K562 (cell line): Measurements from ENCODE around the gene LRCOL1.

Experiments used
- BDP1 ChIP-seq: IDR thresholded peaks from 3 replicates; pipeline ENCODE4 v1.6.1; 2011; ENCODE audit not compliant: insufficient read length, insufficient read depth
- EP300 ChIP-seq: IDR thresholded peaks from 2 replicates; pipeline ENCODE4 v1.6.1; 2012; ENCODE audit warnings: low read length, improper control_type of control experiment
- MTA3 ChIP-seq: fragments of 450-650 bp; formaldehyde crosslinking; IDR thresholded peaks from 2 replicates; pipeline ENCODE4 v1.6.1; 2017; ENCODE audit warnings: mild to moderate bottlenecking, borderline replicate concordance
- MXI1 ChIP-seq: IDR thresholded peaks from 2 replicates; pipeline ENCODE4 v1.6.1; 2011; ENCODE audit warnings: low read depth, mild to moderate bottlenecking, improper control_type of control experiment, low read length
- NCOA1 ChIP-seq: fragments of 450-650 bp; IDR thresholded peaks from 2 replicates; pipeline ENCODE4 v1.6.1; 2016; ENCODE audit warnings: low read depth
- SIX5 ChIP-seq, 2 experiments: IDR thresholded peaks; 2 replicates each; pipeline ENCODE4 v1.6.1; 2011; ENCODE audit warnings: low read length in 2 of 2, borderline replicate concordance in 1 of 2, low read depth in 1 of 2, mild to moderate bottlenecking in 1 of 2, moderate library complexity in 1 of 2; ENCODE audit not compliant: insufficient read depth in 1 of 2
- SP1 ChIP-seq: sonication (generic); formaldehyde crosslinking; IDR thresholded peaks from 2 replicates; pipeline ENCODE4 v1.8.1; 2022; ENCODE audit warnings: mild to moderate bottlenecking, missing genetic modification reagents
- ZFPM2 ChIP-seq: fragments of 250-450 bp; sonication (Bioruptor Pico); IDR thresholded peaks from 2 replicates; pipeline ENCODE4 v1.5.1; 2022; ENCODE audit warnings: mild to moderate bottlenecking
- ZNF274 ChIP-seq: IDR thresholded peaks from 2 replicates; pipeline ENCODE4 v1.6.1; 2011; ENCODE audit warnings: low read depth, mild to moderate bottlenecking, low read length, moderate library complexity, borderline replicate concordance
- TF ChIP-seq, protein P1 (sequence below), 3 experiments: IDR thresholded peaks in 2 of 3; conservative IDR thresholded peaks in 1 of 3; 2 replicates each; pipeline ENCODE4 v1.5.1; 2011 to 2012; ENCODE audit warnings: low read length in 3 of 3, mild to moderate bottlenecking in 3 of 3, control low read depth in 2 of 3, improper control_type of control experiment in 1 of 3, inconsistent platforms in 1 of 3, low read depth in 1 of 3, mixed read lengths in 1 of 3, moderate library complexity in 1 of 3; ENCODE audit not compliant: insufficient read depth in 2 of 3
- TF ChIP-seq, protein P2 (sequence below): IDR thresholded peaks from 2 replicates; pipeline ENCODE4 v1.6.1; 2016; ENCODE audit warnings: missing genetic modification characterization, missing compliant biosample characterization
- TF ChIP-seq, protein P3 (sequence below): IDR thresholded peaks from 2 replicates; pipeline ENCODE4 v1.6.1; 2012; ENCODE audit warnings: low read depth, low read length, improper control_type of control experiment, borderline replicate concordance

DNA sequence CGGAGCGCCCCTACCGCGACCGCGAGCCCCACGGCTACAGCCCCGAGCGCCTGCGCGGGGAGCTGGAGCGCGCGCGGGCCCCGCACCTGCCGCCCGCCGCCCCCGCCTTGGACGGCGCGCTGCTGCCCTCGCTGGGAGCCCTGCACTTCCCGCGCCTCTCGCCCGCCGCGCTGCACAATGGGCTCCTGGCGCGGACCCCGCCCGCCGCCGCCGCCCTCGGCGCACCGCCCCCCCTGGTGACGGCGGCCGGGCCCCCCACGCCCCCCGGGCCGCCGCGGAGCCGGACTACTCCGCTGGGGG, 27.0 kb downstream of the LRCOL1 start:
- TF ChIP-seq MXI1 (no peak), BDP1 (no peak), MTA3 (no peak), SIX5 (IDR thresholded peaks at IDR 0.05; ENCODE audit: borderline replicate concordance in 1 of 2, insufficient read depth in 1 of 2, low read depth in 1 of 2, low read length in 2 of 2) (no peak), ZFPM2 (CRISPR knock-in tag) (no peak), ZNF274 (no peak), NCOA1 (no peak), EP300 (no peak), SP1 (CRISPR knock-in tag) (no peak)
- TF ChIP-seq, protein P1, sequence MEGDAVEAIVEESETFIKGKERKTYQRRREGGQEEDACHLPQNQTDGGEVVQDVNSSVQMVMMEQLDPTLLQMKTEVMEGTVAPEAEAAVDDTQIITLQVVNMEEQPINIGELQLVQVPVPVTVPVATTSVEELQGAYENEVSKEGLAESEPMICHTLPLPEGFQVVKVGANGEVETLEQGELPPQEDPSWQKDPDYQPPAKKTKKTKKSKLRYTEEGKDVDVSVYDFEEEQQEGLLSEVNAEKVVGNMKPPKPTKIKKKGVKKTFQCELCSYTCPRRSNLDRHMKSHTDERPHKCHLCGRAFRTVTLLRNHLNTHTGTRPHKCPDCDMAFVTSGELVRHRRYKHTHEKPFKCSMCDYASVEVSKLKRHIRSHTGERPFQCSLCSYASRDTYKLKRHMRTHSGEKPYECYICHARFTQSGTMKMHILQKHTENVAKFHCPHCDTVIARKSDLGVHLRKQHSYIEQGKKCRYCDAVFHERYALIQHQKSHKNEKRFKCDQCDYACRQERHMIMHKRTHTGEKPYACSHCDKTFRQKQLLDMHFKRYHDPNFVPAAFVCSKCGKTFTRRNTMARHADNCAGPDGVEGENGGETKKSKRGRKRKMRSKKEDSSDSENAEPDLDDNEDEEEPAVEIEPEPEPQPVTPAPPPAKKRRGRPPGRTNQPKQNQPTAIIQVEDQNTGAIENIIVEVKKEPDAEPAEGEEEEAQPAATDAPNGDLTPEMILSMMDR (IDR thresholded peaks at IDR 0.05 in 2 of 3, conservative IDR thresholded peaks at IDR 0.05 in 1 of 3; ENCODE audit: insufficient read depth in 2 of 3, low read depth in 1 of 3, low read length in 3 of 3), result no peak
- TF ChIP-seq, protein P2, sequence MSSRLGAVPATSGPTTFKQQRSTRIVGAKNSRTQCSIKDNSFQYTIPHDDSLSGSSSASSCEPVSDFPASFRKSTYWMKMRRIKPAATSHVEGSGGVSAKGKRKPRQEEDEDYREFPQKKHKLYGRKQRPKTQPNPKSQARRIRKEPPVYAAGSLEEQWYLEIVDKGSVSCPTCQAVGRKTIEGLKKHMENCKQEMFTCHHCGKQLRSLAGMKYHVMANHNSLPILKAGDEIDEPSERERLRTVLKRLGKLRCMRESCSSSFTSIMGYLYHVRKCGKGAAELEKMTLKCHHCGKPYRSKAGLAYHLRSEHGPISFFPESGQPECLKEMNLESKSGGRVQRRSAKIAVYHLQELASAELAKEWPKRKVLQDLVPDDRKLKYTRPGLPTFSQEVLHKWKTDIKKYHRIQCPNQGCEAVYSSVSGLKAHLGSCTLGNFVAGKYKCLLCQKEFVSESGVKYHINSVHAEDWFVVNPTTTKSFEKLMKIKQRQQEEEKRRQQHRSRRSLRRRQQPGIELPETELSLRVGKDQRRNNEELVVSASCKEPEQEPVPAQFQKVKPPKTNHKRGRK (tag), result no peak
- TF ChIP-seq, protein P3, sequence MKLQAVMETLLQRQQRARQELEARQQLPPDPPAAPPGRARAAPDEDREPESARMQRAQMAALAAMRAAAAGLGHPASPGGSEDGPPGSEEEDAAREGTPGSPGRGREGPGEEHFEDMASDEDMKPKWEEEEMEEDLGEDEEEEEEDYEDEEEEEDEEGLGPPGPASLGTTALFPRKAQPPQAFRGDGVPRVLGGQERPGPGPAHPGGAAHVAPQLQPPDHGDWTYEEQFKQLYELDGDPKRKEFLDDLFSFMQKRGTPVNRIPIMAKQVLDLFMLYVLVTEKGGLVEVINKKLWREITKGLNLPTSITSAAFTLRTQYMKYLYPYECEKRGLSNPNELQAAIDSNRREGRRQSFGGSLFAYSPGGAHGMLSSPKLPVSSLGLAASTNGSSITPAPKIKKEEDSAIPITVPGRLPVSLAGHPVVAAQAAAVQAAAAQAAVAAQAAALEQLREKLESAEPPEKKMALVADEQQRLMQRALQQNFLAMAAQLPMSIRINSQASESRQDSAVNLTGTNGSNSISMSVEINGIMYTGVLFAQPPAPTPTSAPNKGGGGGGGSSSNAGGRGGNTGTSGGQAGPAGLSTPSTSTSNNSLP, result no peak
